Activated CD4-positive, alpha-beta T cell treated with anti-CD3 and anti-CD28 coated beads, Interleukin-2, Interleukin-4, amounts not matched to agents 100 ng/mL and 50 ng/mL, durations not matched to agents 16 hours and 8 hours (primary cell): Measurements from ENCODE around the gene PWWP2B.

Experiments used
- DNase-seq: peaks from one replicate; pipeline ENCODE4 v3.0.0-alpha.2; 2020; ENCODE audit warnings: low spot score

PWWP2B gene

GRCh38 chr10:132394936-132395703 lies 1.9 kb upstream of the PWWP2B start:
- DNase-seq, result no peak

DNA sequence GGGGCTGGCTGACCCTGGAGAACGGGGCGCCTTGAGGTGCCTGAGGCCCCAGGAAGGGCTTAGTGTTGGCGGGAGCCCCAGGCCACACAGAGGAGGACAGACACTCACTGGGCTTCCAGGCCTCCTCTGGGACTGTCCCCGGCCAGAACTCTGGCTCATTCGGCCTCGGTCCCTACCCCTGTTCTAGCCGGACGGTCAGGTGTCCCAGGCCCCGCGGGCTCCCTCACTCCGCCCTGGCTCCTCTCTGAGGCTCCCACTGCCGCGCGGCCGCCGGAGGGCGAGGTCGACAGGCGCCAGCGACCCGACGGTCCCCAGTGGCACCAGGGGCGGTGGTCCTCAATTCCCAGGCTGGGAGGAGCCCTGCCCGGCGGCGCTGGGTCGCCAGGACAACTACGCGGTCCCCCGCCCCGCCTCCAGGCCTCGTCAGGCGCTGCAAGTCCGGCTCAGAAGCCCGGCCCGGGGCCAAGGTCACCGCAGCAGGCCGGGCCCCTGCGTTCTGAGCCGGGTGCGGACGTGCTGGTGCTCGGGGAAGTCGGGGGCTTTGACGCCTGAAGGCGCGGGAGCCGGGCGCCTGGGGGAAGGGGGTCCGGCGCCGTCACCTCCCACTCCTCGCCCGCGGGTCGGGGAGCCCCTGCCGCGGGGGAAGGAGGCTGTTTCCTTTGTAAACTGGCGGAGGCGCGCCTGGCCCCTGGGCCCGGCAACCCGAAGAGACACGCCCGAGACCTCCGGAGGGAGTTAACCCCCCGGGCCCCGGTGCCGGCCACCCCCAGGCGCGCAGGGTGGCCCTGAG lies 1.1 kb upstream of the PWWP2B start:
- DNase-seq, result no peak

DNA sequence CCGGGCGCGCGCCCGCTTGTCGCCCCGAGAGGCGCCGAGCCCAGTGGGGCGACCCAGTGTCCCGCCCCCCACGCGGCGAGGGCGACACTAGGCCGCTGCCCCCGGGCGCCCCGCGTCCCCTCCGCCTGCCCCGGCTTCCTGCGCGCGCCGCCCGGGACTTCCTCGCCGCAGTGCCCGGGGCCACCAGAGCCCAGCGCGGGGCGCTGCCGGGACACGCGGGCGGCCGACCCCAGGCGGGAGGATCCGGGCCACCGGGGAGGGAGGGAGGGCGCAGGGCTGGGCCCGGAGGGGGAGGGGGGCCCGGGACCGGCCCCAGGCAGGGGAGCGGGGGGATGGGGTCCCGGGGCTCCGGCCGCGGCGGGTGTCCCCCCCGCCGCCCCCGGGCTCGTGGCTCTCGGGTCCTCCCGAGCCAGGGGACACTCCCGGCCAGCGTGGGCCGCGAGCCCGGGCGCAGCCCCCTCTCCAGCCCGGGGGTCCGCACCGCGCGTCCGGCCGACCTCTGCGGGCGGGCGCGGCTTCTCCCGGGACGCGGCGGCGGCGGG lies 435 bp upstream of the PWWP2B start:
- DNase-seq, result no peak

DNA sequence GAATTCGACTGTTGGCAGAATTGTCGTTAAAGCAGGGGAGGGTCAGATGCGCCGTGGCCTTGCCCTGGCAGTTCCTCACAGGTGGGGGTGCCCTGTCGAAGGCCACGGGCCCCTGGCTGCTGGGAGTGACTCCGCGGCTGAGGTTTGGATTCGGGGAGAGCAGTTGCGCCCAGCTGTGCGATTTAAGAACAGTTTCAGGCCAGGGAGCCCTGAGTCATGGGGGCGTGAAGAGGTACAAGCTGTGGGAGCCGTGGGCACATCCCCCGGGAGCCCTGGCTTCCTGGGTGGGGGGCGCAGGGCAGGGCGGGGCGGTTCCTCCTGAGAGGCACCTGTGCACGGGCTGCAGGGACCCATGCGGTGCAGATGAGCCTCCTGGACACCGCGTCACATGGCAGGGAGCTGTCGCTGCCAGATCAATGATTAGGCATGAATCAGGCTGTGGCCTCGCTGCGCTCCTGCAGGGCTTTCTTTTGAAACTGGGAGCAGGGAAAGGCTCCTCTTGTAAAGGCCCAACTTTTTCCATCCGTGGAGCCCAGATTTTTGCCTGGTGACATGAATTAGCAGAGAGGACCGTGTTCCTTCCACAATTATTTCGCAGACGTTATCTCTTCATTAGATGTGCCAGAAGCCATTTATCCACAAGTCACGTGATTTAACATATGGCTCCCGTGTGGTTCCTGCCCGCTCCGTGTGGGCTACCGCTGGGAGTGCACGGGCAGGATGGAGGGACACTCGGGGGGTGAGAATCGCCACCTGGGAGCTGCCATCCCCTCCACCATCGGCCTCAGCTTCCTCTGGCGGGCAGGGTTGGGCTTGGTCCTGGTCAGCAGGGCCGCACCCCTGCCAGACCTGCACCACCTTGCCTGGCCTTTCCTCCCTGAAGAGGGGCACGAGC lies 918 bp downstream of the PWWP2B start:
- no peak for DNase-seq

DNA sequence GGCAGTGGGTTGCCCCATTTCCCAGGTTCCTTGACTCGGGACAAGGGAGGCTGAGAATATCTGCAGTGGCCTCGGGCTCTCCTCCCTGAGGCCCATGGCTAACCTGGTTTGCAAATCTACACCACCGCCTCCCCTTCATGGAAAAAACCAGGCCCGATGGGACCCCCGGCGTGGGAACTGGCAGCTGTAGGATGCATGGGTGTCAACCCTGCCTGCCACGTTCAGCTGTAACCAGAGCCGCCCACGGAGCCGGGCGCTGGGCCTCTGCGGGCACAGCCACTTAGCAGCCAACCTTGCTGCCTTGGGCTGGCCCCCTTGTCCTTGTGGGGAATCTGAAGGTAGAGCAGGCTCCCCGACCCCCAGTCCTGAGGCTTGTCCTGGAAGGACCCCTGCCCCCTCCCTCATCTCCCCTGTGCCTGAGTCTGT lies 1.6 kb downstream of the PWWP2B start:
- no peak for DNase-seq

GRCh38 chr10:132399117-132400035 lies 2.4 kb downstream of the PWWP2B start:
- DNase-seq, result no peak

GRCh38 chr10:132400041-132400546 lies 3.1 kb downstream of the PWWP2B start:
- no peak for DNase-seq

DNA sequence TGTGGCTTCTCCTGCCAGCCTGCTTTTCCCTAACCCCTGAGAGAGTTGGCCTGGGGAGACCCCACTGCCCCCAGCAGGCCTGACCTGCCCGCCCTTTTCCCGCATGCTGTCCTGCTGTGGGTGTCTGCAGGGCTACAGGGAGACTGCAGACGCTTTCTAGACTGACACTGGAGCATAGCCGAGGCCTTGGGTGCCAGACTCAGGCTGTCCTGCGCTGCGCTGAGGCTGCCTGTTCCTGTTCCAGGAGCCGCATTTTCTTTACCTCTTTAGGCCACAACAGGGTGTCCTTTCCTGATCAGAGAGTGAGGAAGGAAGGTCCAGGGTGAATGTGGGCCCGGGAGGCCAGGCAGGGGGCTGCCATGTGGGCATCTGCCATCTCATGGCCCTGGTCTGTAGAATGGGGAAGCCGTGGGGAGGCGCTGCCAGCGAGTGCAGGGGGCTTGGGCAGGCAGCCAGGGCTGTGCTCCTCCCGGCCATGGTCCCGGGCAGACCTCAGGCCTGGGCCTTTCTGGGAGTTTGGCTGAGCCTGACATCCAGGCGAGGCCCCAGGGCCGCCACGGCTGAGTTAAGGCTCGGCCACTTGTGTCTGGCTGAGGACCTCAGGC lies 3.6 kb downstream of the PWWP2B start:
- DNase-seq, result no peak

DNA sequence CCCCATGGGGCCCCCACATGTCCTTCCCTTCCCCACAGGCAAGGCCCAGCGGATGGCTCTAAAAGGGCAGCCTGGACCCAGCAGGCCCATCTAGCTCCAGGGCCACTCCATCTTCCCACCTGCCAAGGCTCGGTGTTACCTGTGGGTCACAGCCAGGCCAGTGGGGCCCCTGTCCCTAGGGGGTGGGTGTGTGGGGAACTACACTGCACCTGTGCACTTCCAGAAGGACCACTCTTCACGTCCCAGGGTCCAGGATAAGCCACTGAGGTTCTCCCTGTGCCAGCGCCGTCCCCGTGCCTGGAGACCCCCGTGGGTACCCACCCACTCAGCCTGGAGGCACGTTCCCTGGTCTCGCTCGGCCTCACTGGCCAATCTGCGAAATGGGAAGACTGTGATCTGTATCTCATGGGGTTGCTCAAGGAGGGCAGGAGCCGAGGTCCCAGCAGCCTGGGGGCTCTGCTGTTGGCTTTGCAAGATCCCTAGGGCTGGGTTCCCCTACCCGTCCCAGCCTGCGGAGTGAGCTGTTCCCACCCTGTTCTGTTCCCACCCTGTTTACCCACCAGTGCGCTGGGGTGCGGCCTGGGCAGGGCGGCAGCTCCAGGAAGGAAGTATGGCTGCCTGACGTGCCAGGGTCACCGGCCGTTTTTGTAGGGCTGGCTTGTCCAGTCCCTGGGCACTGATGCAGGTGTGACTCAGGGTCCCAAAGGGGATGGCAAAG lies 4.6 kb downstream of the PWWP2B start:
- no peak for DNase-seq

GRCh38 chr10:132402781-132403241 lies 5.8 kb downstream of the PWWP2B start:
- no peak for DNase-seq

GRCh38 chr10:132403511-132404168 lies 6.6 kb downstream of the PWWP2B start:
- DNase-seq, result no peak

- DNase-seq, result no peak
Measured at GRCh38 chr10:132404169-132404880, 7.3 kb downstream of the PWWP2B start.

- DNase-seq, result no peak
Measured at GRCh38 chr10:132404911-132405462, 8.0 kb downstream of the PWWP2B start.

- DNase-seq, result no peak
Measured at GRCh38 chr10:132405463-132405991, 8.5 kb downstream of the PWWP2B start.

- DNase-seq, result no peak
Measured at GRCh38 chr10:132406181-132406580, 9.2 kb downstream of the PWWP2B start.

DNA sequence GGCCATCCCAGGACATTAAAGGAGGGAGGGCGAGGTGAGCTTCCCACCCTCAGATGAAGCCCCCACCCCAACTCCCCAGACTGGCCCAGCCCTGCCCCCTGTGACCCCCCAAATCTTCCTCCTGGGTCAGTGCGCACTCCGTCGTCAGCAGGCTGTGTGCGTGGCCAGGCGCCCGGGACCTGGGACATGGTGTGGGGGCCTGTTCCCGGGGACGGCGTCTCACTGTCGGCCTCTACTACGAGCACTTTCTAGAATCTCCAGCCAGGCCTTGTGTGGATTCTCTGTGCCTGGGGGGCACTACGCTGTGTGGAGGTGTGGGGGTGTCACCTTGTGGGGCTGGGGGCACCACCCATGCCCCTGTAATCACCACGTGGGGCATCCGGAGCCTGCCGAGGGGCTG lies 9.8 kb downstream of the PWWP2B start:
- no peak for DNase-seq

- no peak for DNase-seq
Measured at GRCh38 chr10:132407243-132407746, 10.3 kb downstream of the PWWP2B start.
